ENCODE results near the gene EP400.

GRCh38 chr12:131919366-131920156, 30.2 kb upstream of the EP400 start:
- TF ChIP-seq CTCF (conservative IDR thresholded peaks at IDR 0.05 in 1 of 2, IDR thresholded peaks at IDR 0.05 in 1 of 2; ENCODE audit: low read depth in 1 of 2, low read length in 2 of 2) (no peak), EZH2 (IDR thresholded peaks at IDR 0.05; ENCODE audit: low read length, missing control alignments) (no peak)
